ENCODE measurements around the gene UBR4. TPM values are rescaled to one million over a fixed set of nuclear protein-coding genes. Genes with fewer than 3 reads are reported as not detected.

Gene UBR4
- total RNA-seq, 4 donors from 2014 or later = 140 to 418 (median 223) TPM

DNA sequence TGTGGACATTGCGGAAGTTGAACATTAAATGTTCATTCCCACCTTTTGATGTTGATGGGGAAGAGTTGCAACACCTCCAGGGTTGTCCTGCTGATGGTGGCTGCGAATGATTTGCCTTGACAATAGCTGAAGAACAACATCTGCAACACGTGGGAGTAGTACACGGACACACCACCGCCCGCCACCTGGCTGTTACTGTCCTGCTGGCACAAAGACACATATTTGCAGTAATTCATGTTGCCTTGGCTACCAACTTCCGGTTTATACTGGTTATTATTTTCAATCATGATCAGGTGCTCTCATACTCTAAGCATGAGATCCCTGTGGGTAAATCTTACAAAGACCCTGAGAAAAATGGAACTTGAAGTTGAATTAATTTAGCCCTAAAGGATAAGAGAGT is 55.2 kb downstream of the UBR4 start:
- WGBS, 2 donors (ENCODE audit: low coverage in 1 of 2) = 65 to 75% methylated on average over 2 to 7 of the region's 7 CpGs
- peaks cover 0 to 99% (median 49%) of the 10 kb centered on the region in 4 donors for H3K36me3 ChIP-seq
- DNase-seq = peak; percentile 47
- peak overlapping the region; percentile 9 to 64 (median 20) for H3K27ac ChIP-seq
- in situ Hi-C loops (cut with MboI; ENCODE audit: low pct_ligation_motif_present in 1 of 4, low pct_unique_long_range_greater_than_20kb in 1 of 4, low sequenced_read_pairs in 3 of 4) (no loop called here), intact Hi-C loops (cut with DNase I; ENCODE audit: low total_unique reads) (no loop called here)
- H3K9me3 ChIP-seq = no peaks in the 10 kb centered on the region
- peaks cover 0 to 28% (median 8%) of the 10 kb centered on the region in 4 donors for H3K4me1 ChIP-seq
- H3K27me3 ChIP-seq = no peaks in the 10 kb centered on the region
- no peak overlapping the region for H3K4me3 ChIP-seq
- TF ChIP-seq POLR2AphosphoS5 (IDR thresholded peaks at IDR 0.05) = peak in 1 of 3 donors; percentile 24
- TF ChIP-seq, protein P1, sequence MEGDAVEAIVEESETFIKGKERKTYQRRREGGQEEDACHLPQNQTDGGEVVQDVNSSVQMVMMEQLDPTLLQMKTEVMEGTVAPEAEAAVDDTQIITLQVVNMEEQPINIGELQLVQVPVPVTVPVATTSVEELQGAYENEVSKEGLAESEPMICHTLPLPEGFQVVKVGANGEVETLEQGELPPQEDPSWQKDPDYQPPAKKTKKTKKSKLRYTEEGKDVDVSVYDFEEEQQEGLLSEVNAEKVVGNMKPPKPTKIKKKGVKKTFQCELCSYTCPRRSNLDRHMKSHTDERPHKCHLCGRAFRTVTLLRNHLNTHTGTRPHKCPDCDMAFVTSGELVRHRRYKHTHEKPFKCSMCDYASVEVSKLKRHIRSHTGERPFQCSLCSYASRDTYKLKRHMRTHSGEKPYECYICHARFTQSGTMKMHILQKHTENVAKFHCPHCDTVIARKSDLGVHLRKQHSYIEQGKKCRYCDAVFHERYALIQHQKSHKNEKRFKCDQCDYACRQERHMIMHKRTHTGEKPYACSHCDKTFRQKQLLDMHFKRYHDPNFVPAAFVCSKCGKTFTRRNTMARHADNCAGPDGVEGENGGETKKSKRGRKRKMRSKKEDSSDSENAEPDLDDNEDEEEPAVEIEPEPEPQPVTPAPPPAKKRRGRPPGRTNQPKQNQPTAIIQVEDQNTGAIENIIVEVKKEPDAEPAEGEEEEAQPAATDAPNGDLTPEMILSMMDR (IDR thresholded peaks at IDR 0.05) = no peak

DNA sequence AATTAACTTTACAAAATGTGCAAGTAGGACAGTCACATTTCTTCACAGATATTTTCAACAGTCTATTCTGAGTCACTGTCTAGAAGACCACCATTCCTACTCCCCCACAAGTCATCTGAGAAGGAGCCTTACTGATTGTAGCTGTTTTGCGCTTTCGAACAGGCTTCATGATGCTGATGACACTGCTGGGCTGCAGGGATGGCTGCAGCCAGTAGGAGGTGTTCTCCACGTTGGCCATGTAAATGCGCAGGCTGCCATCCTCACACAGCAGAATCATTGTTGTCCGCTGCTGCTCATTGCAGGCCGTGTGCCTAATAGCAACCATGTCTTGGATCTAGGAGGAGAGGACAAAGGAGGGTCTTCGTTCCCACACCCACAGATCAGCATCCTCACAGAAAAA is 56.9 kb downstream of the UBR4 start:
- no peak for DNase-seq
- Histone ChIP-seq H3K4me1 (peaks cover 0 to 28% (median 8%) of the 10 kb centered on the region in 4 donors), H3K27me3 (no peaks in the 10 kb centered on the region), H3K27ac (no peak overlapping the region), H3K36me3 (peaks cover 0 to 99% (median 50%) of the 10 kb centered on the region in 4 donors), H3K9me3 (no peaks in the 10 kb centered on the region), H3K4me3 (no peak overlapping the region)
- TF ChIP-seq, protein P1 (IDR thresholded peaks at IDR 0.05) = no peak
- TF ChIP-seq POLR2AphosphoS5 (IDR thresholded peaks at IDR 0.05) = no peak
- no peak for TF ChIP-seq EP300 (IDR thresholded peaks at IDR 0.05; ENCODE audit: low read depth)
- TF ChIP-seq POLR2A (IDR thresholded peaks at IDR 0.05) = no peak
- WGBS, 2 donors (ENCODE audit: low coverage in 1 of 2) = 90% methylated on average over 7 of the region's 7 CpGs; no CpG with 5 or more reads in 1 of the 2 donors
- intact Hi-C loops (cut with DNase I; ENCODE audit: low total_unique reads) (no loop called here), in situ Hi-C loops (cut with MboI; ENCODE audit: low pct_ligation_motif_present in 1 of 4, low pct_unique_long_range_greater_than_20kb in 1 of 4, low sequenced_read_pairs in 3 of 4) (no loop called here)

DNA sequence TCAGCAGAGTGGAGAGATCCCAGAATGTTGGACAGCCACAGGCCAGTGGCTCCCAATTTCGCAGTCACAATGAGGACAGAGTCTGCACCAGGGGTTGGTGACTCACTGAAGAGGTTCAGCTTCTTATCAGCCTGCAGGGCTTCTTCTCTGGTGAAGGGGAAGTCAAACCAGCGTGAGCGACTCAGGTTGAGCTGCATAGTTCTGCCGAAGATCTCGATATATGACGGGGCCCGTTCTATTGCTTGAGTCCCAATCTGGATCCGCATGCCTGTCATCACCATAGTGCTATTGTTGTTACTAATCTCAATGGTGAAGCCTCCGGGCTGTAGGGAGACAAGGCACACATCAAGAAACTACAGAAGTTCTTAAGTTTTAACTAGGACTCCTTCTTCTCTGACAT is 58.5 kb downstream of the UBR4 start:
- intact Hi-C loops (cut with DNase I; ENCODE audit: low total_unique reads) = no loop called here
- no peak overlapping the region for H3K27ac ChIP-seq
- H3K4me1 ChIP-seq = peaks cover 0 to 16% (median 3%) of the 10 kb centered on the region in 4 donors
- WGBS, 2 donors (ENCODE audit: low coverage in 1 of 2) = 96% methylated on average over 9 of the region's 9 CpGs; no CpG with 5 or more reads in 1 of the 2 donors
- peaks cover 0 to 100% (median 52%) of the 10 kb centered on the region in 4 donors for H3K36me3 ChIP-seq
- TF ChIP-seq EP300 (IDR thresholded peaks at IDR 0.05; ENCODE audit: low read depth) (no peak), POLR2A (IDR thresholded peaks at IDR 0.05) (no peak)
- TF ChIP-seq, protein P1 (IDR thresholded peaks at IDR 0.05) = no peak
- H3K27me3 ChIP-seq = no peaks in the 10 kb centered on the region
- DNase-seq = no peak
- in situ Hi-C loops (cut with MboI; ENCODE audit: low pct_ligation_motif_present in 1 of 4, low pct_unique_long_range_greater_than_20kb in 1 of 4, low sequenced_read_pairs in 3 of 4) = no loop called here
- H3K9me3 ChIP-seq = no peaks in the 10 kb centered on the region
- no peak overlapping the region for H3K4me3 ChIP-seq

DNA sequence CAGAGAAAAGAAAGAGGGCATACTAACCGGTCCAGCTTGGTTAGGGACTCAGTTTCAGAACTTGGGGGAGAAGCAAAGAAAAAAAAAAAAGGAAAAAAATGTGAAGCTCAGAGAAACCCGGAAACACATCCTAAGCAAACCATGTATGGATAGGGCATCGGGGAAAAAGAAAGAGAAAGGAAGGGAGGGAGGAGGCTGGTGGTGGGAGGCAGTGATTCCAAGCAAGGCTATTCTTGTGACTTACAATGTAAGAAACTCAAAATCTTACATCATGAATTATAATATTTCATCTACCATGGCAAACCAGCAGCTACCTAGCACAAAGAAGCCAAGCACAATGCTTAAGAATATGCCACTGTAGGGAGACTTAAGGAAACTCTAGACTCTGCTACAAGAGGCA is 60.3 kb downstream of the UBR4 start:
- Histone ChIP-seq H3K27ac (no peak overlapping the region), H3K36me3 (peaks cover 0 to 100% (median 51%) of the 10 kb centered on the region in 4 donors), H3K4me1 (no peaks in the 10 kb centered on the region), H3K9me3 (no peaks in the 10 kb centered on the region), H3K4me3 (no peak overlapping the region), H3K27me3 (no peaks in the 10 kb centered on the region)
- in situ Hi-C loops (cut with MboI; ENCODE audit: low pct_ligation_motif_present in 1 of 4, low pct_unique_long_range_greater_than_20kb in 1 of 4, low sequenced_read_pairs in 3 of 4) = no loop called here
- no peak for DNase-seq
- WGBS, 2 donors (ENCODE audit: low coverage in 1 of 2) = 57 to 85% methylated on average over 2 to 3 of the region's 3 CpGs
- TF ChIP-seq, protein P1 (IDR thresholded peaks at IDR 0.05) = no peak
- TF ChIP-seq POLR2A (IDR thresholded peaks at IDR 0.05) (no peak), POLR2AphosphoS5 (IDR thresholded peaks at IDR 0.05) (no peak), EP300 (IDR thresholded peaks at IDR 0.05; ENCODE audit: low read depth) (no peak)
- intact Hi-C loops (cut with DNase I; ENCODE audit: low total_unique reads) = no loop called here

Measured in transverse colon (tissue), 4 donors.